CD8-positive, alpha-beta memory T cell (primary cell): ENCODE data around the gene GIMAP4. TPM values are rescaled to one million over a fixed set of nuclear protein-coding genes. Genes with fewer than 3 reads are reported as not detected.
"Not testable (repeated sequence)": the region's sequence is repeated elsewhere in the genome, so short reads cannot be mapped to it uniquely, and the experiment has no call there.

ENCODE experiments used
- CTCF ChIA-PET: fragments of 350-600 bp; sonication (Branson Sonifier 250); formaldehyde crosslinking; loops from one replicate; lab custom pipeline; 2021; ENCODE audit warnings: antibody characterized with exemption; lab: Charles Lee
- POLR2A ChIA-PET: fragments of 350-600 bp; sonication (Branson Sonifier 250); formaldehyde crosslinking; loops from one replicate; lab custom pipeline; 2021; ENCODE audit warnings: antibody characterized with exemption; lab: Charles Lee
- DNase-seq, 5 donors: peaks; one replicate each; pipeline versions ENCODE4 v3.0.0 to v3.0.0-alpha.2; 2020 to 2022; ENCODE audit warnings: mixed read lengths in 1 of 5
- H3K27ac ChIP-seq: one replicate; pipeline ENCODE4 v1.7.0; 2013; ENCODE audit warnings: low read depth, mild to moderate bottlenecking, low read length, moderate library complexity
- H3K27me3 ChIP-seq: 2 replicates; pipeline ENCODE4 v1.7.0; 2013; ENCODE audit warnings: low read length, mild to moderate bottlenecking; ENCODE audit not compliant: insufficient read depth, poor library complexity, severe bottlenecking
- H3K36me3 ChIP-seq: 2 replicates; pipeline ENCODE4 v1.7.0; 2013; ENCODE audit warnings: mild to moderate bottlenecking, low read length, moderate library complexity; ENCODE audit not compliant: insufficient read depth
- H3K4me1 ChIP-seq: 2 replicates; pipeline ENCODE4 v1.7.0; 2013; ENCODE audit warnings: mild to moderate bottlenecking, low read length, moderate library complexity; ENCODE audit not compliant: insufficient read depth
- H3K4me3 ChIP-seq: 2 replicates; pipeline ENCODE4 v1.7.0; 2013; ENCODE audit warnings: mild to moderate bottlenecking, low read length
- H3K9me3 ChIP-seq: 2 replicates; pipeline ENCODE4 v1.7.0; 2013; ENCODE audit warnings: mild to moderate bottlenecking, low read length
- H3K27ac Mint-ChIP-seq, 8 donors: one replicate each; pipeline ENCODE4 v1.8.0; 2020 to 2021; ENCODE audit warnings: mixed read lengths in 8 of 8, mild to moderate bottlenecking in 6 of 8, inconsistent platforms in 3 of 8, moderate library complexity in 3 of 8
- H3K27me3 Mint-ChIP-seq, 2 donors: one replicate each; pipeline ENCODE4 v1.8.0; 2020 to 2021; ENCODE audit warnings: mixed read lengths in 2 of 2, mild to moderate bottlenecking in 1 of 2, moderate library complexity in 1 of 2
- H3K36me3 Mint-ChIP-seq, 3 donors: one replicate each; pipeline ENCODE4 v1.8.0; 2020 to 2021; ENCODE audit warnings: mixed read lengths in 3 of 3, inconsistent platforms in 1 of 3, mild to moderate bottlenecking in 1 of 3
- H3K4me1 Mint-ChIP-seq, 3 donors: one replicate each; pipeline ENCODE4 v1.8.0; 2020 to 2021; ENCODE audit warnings: mixed read lengths in 3 of 3, inconsistent platforms in 1 of 3, mild to moderate bottlenecking in 1 of 3
- H3K4me3 Mint-ChIP-seq, 7 donors: one replicate each; pipeline ENCODE4 v1.8.0; 2020 to 2021; ENCODE audit warnings: mixed read lengths in 7 of 7, mild to moderate bottlenecking in 6 of 7, moderate library complexity in 4 of 7, inconsistent platforms in 2 of 7
- H3K9me3 Mint-ChIP-seq, 5 donors: one replicate each; pipeline ENCODE4 v1.8.0; 2020 to 2022; ENCODE audit warnings: mixed read lengths in 5 of 5, mild to moderate bottlenecking in 3 of 5, moderate library complexity in 2 of 5, inconsistent platforms in 1 of 5
- polyA plus RNA-seq: library from polyadenylated mRNA; unstranded; fragments of 300-500 nt; fragmentation: Illumina TruSeq; gene quantifications from one replicate; pipeline ENCODE4 v1.2.3, GENCODE V29; 2021
- total RNA-seq, 2 experiments: library from RNA; stranded (reverse); gene quantifications; one replicate each; pipeline ENCODE4 v1.2.3, GENCODE V29; 2021

GIMAP4 gene
- total and polyA plus RNA-seq, 3 experiments from 2014 or later, result 57.3 to 577 (median 59.3) TPM

DNA sequence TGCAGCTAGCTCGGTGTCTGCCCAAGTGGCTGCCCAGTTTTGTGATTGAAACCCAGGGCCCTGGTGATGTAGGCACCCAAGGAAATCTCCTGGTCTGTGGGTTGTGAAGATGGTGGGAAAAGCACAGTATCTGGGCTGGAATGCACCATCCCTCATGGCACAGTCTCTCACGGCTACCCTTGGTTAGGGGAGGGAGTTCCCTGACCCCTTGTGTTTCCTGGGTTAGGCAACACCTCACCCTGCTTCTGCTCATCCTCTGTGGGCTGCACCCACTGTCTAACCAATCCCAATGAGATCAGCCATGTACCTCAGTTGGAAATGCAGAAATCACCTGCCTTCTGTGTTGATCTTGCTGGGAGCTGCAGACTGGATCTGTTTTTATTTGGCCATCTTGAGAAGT is 27.6 kb downstream of the GIMAP4 start:
- Histone ChIP-seq H3K4me3 (no peak overlapping the region), H3K36me3 (no peaks in the 10 kb centered on the region), H3K9me3 (no peaks in the 10 kb centered on the region), H3K4me1 (peaks cover 10% of the 10 kb centered on the region), H3K27ac (no peak overlapping the region), H3K27me3 (no peaks in the 10 kb centered on the region)
- POLR2A ChIA-PET, result no interaction called here
- DNase-seq, result no peak
- Mint-ChIP-seq H3K36me3 (peaks cover 11 to 64% (median 15%) of the 10 kb centered on the region in 3 donors), H3K4me1 (peaks cover 35 to 49% (median 41%) of the 10 kb centered on the region in 3 donors), H3K4me3 (peak overlapping the region in 2 of 7 donors; percentile 15 to 33), H3K27me3 (no peaks in the 10 kb centered on the region), H3K9me3 (peaks cover 22 to 52% (median 32%) of the 10 kb centered on the region in 5 donors), H3K27ac (peak overlapping the region in 3 of 8 donors; percentile 17 to 77 (median 63))
- CTCF ChIA-PET, result interaction anchor here (1.8 kb wide), 1 partner anchor 9 kb away, joined by 3 read pairs; no protein-coding TSS in a partner anchor

DNA sequence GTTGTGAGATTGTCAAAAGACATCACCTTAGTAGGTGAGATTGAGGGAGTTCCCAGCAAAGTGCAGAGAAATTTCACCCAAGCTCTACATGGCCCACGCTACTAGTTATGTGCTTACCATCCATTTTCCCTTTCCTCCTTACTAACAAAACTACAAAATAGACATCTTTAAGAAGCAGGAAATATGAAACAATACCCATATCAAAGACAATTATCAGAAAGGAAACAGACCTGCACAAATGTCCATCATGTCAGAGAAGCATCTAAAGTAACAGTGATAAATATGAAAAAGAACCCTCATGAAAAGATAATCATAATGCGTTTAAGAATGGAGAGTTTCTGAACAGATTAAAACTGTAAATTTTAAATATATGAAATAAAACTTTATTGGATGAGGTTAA is 28.2 kb downstream of the GIMAP4 start:
- Mint-ChIP-seq H3K36me3 (peaks cover 14 to 66% (median 15%) of the 10 kb centered on the region in 3 donors), H3K27me3 (no peaks in the 10 kb centered on the region), H3K9me3 (peaks cover 22 to 51% (median 36%) of the 10 kb centered on the region in 5 donors), H3K4me3 (peak overlapping the region in 3 of 7 donors; percentile 5 to 61 (median 24)), H3K4me1 (peaks cover 37 to 46% (median 42%) of the 10 kb centered on the region in 3 donors), H3K27ac (peak overlapping the region in 3 of 8 donors; percentile 17 to 39 (median 38))
- Histone ChIP-seq H3K4me1 (peaks cover 10% of the 10 kb centered on the region), H3K9me3 (no peaks in the 10 kb centered on the region), H3K27ac (no peak overlapping the region), H3K4me3 (no peak overlapping the region), H3K27me3 (no peaks in the 10 kb centered on the region), H3K36me3 (no peaks in the 10 kb centered on the region)
- DNase-seq, result no peak
- ChIA-PET CTCF (no interaction called here), POLR2A (no interaction called here)

DNA sequence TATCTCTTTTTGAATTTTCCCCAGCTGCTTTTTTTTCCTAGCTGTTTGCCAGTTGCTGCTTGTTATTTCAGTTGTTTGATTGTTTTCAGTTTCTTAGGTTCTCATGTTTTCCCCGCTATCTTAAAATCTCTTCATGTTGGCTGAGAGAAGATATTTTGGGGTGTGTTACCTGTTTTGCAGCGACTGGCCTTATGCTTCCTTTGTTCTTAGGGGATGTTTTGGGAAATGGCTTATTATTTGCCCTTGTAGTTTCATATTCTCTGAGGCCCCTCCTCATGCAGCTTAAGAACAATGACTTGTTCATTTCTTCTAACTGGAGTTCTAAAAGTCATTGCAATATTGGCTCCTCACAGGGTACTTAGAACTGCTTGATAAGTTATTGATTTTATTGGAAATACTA is 36.4 kb downstream of the GIMAP4 start:
- peaks cover 0 to 17% (median 14%) of the 10 kb centered on the region in 5 donors for H3K9me3 Mint-ChIP-seq
- not testable (repeated sequence) for H3K4me3 ChIP-seq, H3K9me3 ChIP-seq, H3K27me3 Mint-ChIP-seq, H3K27ac ChIP-seq, H3K27me3 ChIP-seq, H3K36me3 ChIP-seq
- POLR2A ChIA-PET, result interaction anchor here (1.1 kb wide), 1 partner anchor 22 kb away, joined by 3 read pairs; no protein-coding TSS in a partner anchor
- peak overlapping the region in 2 of 7 donors; percentile 42 to 53 for H3K4me3 Mint-ChIP-seq
- H3K4me1 ChIP-seq, result peaks cover 12% of the 10 kb centered on the region
- peaks cover 2 to 15% (median 3%) of the 10 kb centered on the region in 3 donors for H3K36me3 Mint-ChIP-seq
- H3K4me1 Mint-ChIP-seq, result peaks cover 39 to 55% (median 44%) of the 10 kb centered on the region in 3 donors
- CTCF ChIA-PET, result interaction anchor here (0.9 kb wide), 1 partner anchor 10 kb away, joined by 3 read pairs; no protein-coding TSS in a partner anchor
- peak in 1 of 5 donors; percentile 54 for DNase-seq
- H3K27ac Mint-ChIP-seq, result peak overlapping the region in 4 of 8 donors; percentile 19 to 70 (median 52)

DNA sequence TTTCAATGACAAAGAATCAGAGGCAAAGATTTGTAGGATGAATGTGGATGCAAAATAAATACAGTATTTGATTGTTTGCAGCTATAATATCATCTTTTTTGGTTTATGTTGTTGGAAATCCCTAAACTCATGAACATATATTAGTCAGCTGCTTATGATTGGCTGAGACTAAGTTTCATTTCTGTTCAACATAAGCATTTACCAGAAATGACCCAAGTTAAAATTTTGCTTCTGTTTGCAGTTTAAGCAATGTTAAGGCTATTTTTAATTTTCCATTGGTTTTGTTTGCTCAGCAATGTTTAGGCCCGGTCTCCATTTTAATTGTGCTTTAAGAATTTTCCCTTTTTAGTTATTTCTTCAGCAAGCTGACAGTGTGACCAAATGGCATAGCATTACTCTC is 43.0 kb downstream of the GIMAP4 start:
- no peaks in the 10 kb centered on the region for H3K36me3 ChIP-seq
- DNase-seq, result no peak
- peaks cover 40% of the 10 kb centered on the region for H3K4me1 ChIP-seq
- no peaks in the 10 kb centered on the region for H3K27me3 ChIP-seq
- H3K4me3 Mint-ChIP-seq, result no peak overlapping the region
- peaks cover 0 to 5% (median 0%) of the 10 kb centered on the region in 5 donors for H3K9me3 Mint-ChIP-seq
- no peaks in the 10 kb centered on the region for H3K9me3 ChIP-seq
- peaks cover 0 to 19% (median 0%) of the 10 kb centered on the region in 3 donors for H3K36me3 Mint-ChIP-seq
- ChIA-PET POLR2A (no interaction called here), CTCF (no interaction called here)
- H3K27me3 Mint-ChIP-seq, result no peaks in the 10 kb centered on the region
- no peak overlapping the region for H3K4me3 ChIP-seq
- H3K4me1 Mint-ChIP-seq, result peaks cover 67 to 70% (median 67%) of the 10 kb centered on the region in 3 donors
- H3K27ac Mint-ChIP-seq, result no peak overlapping the region
- no peak overlapping the region for H3K27ac ChIP-seq

DNA sequence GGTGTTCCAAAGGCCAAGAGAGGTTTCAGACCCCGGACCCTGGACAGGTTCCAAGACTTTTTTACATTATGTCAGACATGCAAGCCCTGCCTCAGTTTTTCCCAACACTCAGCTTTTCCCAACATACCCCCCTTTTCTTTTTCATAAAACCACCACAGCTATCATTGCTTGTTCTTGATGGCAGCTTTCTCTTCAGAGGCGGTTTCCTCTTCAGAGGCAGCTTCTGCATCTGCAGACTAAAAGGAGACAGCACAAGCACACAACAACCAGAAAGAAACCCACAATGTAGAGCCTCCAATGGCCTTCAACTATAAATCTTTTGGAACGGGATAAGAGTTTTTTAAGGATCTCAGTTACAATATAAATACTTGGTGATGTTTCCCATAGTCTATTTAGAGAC is 45.7 kb downstream of the GIMAP4 start:
- Histone ChIP-seq H3K9me3 (no peaks in the 10 kb centered on the region), H3K36me3 (no peaks in the 10 kb centered on the region), H3K27ac (no peak overlapping the region), H3K4me1 (peaks cover 41% of the 10 kb centered on the region), H3K4me3 (no peak overlapping the region), H3K27me3 (no peaks in the 10 kb centered on the region)
- Mint-ChIP-seq H3K9me3 (peaks cover 0 to 13% (median 4%) of the 10 kb centered on the region in 5 donors), H3K4me1 (peaks cover 62 to 79% (median 68%) of the 10 kb centered on the region in 3 donors), H3K27me3 (no peaks in the 10 kb centered on the region), H3K27ac (peak overlapping the region in 6 of 8 donors; percentile 2 to 69 (median 34)), H3K36me3 (peaks cover 0 to 23% (median 0%) of the 10 kb centered on the region in 3 donors), H3K4me3 (peak overlapping the region in 2 of 7 donors; percentile 11 to 27)
- DNase-seq, result no peak
- CTCF ChIA-PET, result interaction anchor here (1.6 kb wide), 1 partner anchor 164 kb away, joined by 3 read pairs; no protein-coding TSS in a partner anchor
- POLR2A ChIA-PET, result no interaction called here

DNA sequence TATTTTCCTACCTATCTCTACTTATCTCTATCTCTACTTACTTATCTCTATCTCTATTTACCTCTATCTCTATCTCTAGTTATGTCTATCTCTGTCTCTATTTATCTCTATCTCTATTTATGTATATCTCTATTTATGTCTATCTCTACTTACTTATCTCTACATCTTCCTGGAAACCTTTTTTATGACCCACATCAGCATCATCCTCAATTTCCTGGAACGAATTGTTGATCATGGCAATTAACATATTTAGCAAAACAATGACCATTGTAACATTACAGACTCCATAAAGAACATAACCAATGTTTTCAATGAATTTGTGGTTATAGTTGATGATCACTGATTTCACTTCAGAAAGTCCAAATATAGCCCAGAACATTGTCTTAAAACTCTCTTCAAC is 46.7 kb downstream of the GIMAP4 start:
- ChIA-PET CTCF (interaction anchor here (1.2 kb wide), 1 partner anchor 22 kb away, joined by 3 read pairs; no protein-coding TSS in a partner anchor), POLR2A (no interaction called here)
- Histone ChIP-seq H3K27me3 (no peaks in the 10 kb centered on the region), H3K4me1 (peaks cover 41% of the 10 kb centered on the region), H3K4me3 (peak overlapping the region; percentile 2), H3K36me3 (no peaks in the 10 kb centered on the region), H3K9me3 (no peaks in the 10 kb centered on the region), H3K27ac (no peak overlapping the region)
- no peak for DNase-seq
- H3K4me3 Mint-ChIP-seq, result peak overlapping the region in 1 of 7 donors; percentile 43
- H3K36me3 Mint-ChIP-seq, result peaks cover 0 to 29% (median 3%) of the 10 kb centered on the region in 3 donors
- peak overlapping the region in 4 of 8 donors; percentile 5 to 70 (median 49) for H3K27ac Mint-ChIP-seq
- H3K9me3 Mint-ChIP-seq, result peaks cover 0 to 17% (median 10%) of the 10 kb centered on the region in 5 donors
- peaks cover 58 to 75% (median 66%) of the 10 kb centered on the region in 3 donors for H3K4me1 Mint-ChIP-seq
- no peaks in the 10 kb centered on the region for H3K27me3 Mint-ChIP-seq

DNA sequence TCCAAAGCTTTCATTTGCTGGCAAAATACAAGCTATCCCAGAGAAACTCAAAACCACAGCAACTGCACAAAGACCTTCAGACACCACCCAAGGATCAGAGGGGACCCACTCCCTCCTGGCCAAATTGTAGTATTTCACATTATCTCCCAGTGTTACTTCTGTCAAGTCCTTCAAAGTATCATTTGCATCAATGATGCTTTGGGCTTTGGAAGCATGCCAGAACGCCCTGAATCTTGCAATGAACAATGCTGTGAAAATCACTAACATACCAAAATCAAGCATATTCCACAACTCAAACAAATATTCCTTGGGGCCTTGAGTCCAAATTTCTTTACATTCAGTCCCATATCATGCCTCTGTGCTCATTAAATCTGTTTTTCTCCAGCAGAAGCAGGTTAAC is 47.2 kb downstream of the GIMAP4 start:
- H3K9me3 Mint-ChIP-seq, result peaks cover 0 to 17% (median 10%) of the 10 kb centered on the region in 5 donors
- H3K4me1 Mint-ChIP-seq, result peaks cover 55 to 74% (median 66%) of the 10 kb centered on the region in 3 donors
- not testable (repeated sequence) for DNase-seq, H3K27me3 ChIP-seq, H3K9me3 ChIP-seq, H3K4me3 ChIP-seq, H3K36me3 ChIP-seq, H3K27ac ChIP-seq, H3K27me3 Mint-ChIP-seq
- H3K4me1 ChIP-seq, result peaks cover 41% of the 10 kb centered on the region
- peak overlapping the region in 7 of 8 donors; percentile 13 to 97 (median 70) for H3K27ac Mint-ChIP-seq
- POLR2A ChIA-PET, result interaction anchor here (1.5 kb wide), 1 partner anchor 11 kb away, joined by 6 read pairs; no protein-coding TSS in a partner anchor
- H3K36me3 Mint-ChIP-seq, result peaks cover 0 to 29% (median 3%) of the 10 kb centered on the region in 3 donors
- CTCF ChIA-PET, result interaction anchor here (1.2 kb wide), 1 partner anchor 23 kb away, joined by 3 read pairs; no protein-coding TSS in a partner anchor
- peak overlapping the region in 4 of 7 donors; percentile 22 to 43 (median 26) for H3K4me3 Mint-ChIP-seq

DNA sequence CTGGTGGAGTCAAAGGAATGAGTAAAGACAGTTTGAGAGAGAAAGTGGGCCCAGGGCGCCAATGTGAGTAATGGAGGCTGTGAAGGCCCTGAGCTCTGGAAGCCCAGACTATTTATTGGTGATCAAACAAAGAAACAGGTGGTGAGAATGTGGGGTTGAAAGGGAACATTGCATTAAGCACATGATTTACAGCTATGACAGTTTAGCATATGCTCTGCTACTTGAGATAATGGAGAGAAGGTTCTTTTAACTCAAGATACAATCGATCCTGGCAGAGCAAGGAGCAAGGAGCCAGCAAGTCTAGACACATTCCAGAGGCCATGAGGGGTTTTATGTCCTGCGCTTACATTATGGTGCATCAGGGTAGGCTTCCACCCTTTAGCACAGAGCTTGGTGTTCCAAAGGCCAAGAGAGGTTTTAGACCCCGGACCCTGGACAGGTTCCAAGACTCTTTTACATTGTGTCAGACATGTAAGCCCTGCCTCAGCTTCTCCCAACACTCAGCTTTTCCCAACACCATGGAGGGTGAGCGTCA is 48.1 kb downstream of the GIMAP4 start:
- H3K27me3 ChIP-seq, H3K9me3 ChIP-seq, H3K36me3 ChIP-seq, H3K4me3 ChIP-seq, DNase-seq, CTCF ChIA-PET, H3K27ac ChIP-seq, H3K27me3 Mint-ChIP-seq: not testable (repeated sequence)
- POLR2A ChIA-PET, result interaction anchor here (1.5 kb wide), 1 partner anchor 10 kb away, joined by 6 read pairs; no protein-coding TSS in a partner anchor
- Mint-ChIP-seq H3K9me3 (peaks cover 0 to 17% (median 10%) of the 10 kb centered on the region in 5 donors), H3K4me1 (peaks cover 54 to 74% (median 66%) of the 10 kb centered on the region in 3 donors), H3K27ac (peak overlapping the region in 7 of 8 donors; percentile 39 to 97 (median 70)), H3K36me3 (peaks cover 0 to 29% (median 3%) of the 10 kb centered on the region in 3 donors), H3K4me3 (peak overlapping the region in 4 of 7 donors; percentile 23 to 66 (median 48))
- H3K4me1 ChIP-seq, result peaks cover 41% of the 10 kb centered on the region
